Measurements from ENCODE around the gene KDM2A.
"Not testable (repeated sequence)": the region's sequence is repeated elsewhere in the genome, so short reads cannot be mapped to it uniquely, and the experiment has no call there.

Gene KDM2A

DNA sequence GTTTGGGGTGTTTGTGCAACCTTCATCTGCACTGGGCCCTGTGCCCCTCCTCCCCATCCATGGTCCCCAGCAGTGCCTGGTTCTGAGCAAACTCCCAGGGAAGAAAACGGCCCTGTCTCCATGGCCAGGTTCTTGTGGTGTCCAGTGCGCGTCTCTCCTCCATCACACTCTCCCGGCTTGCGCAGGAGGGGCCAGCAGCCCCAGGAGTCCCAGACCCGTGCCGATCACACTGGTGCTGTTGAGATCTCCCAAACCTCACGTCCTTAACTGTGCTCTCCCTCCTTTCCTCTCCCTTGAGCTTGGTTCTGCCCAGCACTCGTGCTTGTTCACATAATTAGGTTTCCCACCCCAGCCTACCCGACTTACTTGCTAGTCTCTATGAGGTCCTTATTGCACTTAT is 136.3 kb downstream of the KDM2A start:
- no peak for DNase-seq (ENCODE audit: low spot score)
- TF ChIP-seq, protein P1, sequence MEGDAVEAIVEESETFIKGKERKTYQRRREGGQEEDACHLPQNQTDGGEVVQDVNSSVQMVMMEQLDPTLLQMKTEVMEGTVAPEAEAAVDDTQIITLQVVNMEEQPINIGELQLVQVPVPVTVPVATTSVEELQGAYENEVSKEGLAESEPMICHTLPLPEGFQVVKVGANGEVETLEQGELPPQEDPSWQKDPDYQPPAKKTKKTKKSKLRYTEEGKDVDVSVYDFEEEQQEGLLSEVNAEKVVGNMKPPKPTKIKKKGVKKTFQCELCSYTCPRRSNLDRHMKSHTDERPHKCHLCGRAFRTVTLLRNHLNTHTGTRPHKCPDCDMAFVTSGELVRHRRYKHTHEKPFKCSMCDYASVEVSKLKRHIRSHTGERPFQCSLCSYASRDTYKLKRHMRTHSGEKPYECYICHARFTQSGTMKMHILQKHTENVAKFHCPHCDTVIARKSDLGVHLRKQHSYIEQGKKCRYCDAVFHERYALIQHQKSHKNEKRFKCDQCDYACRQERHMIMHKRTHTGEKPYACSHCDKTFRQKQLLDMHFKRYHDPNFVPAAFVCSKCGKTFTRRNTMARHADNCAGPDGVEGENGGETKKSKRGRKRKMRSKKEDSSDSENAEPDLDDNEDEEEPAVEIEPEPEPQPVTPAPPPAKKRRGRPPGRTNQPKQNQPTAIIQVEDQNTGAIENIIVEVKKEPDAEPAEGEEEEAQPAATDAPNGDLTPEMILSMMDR (IDR thresholded peaks at IDR 0.05; ENCODE audit: borderline replicate concordance, control extremely low read depth, extremely low read depth, insufficient read depth, missing control alignments): no peak
- in situ Hi-C loops (cut with MboI; ENCODE audit: low sequenced_read_pairs, unreplicated experiment): no loop called here

DNA sequence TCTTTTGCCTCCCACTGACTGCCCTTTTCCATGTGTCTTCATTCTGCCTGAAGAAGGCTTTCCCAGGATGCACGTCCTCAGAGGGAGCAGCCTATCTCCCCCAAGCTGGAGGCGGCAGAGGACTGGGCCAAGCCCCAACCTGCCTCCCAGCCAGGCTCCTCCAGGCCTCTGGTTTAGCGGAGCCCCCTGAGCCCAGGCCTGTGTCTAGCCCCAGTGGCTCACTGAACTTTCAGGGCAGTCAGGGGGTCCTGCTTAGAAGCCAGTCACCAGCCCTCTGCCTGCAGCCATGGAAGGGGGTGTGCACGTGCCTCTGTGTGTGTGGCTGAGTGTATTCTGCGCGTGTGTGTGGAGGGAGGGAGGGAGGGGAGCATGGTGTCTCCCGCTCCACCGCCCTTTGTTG is 136.8 kb downstream of the KDM2A start:
- TF ChIP-seq, protein P1 (IDR thresholded peaks at IDR 0.05; ENCODE audit: borderline replicate concordance, control extremely low read depth, extremely low read depth, insufficient read depth, missing control alignments): no peak
- in situ Hi-C loops (cut with MboI; ENCODE audit: low sequenced_read_pairs, unreplicated experiment): no loop called here
- DNase-seq (ENCODE audit: low spot score): no peak

DNA sequence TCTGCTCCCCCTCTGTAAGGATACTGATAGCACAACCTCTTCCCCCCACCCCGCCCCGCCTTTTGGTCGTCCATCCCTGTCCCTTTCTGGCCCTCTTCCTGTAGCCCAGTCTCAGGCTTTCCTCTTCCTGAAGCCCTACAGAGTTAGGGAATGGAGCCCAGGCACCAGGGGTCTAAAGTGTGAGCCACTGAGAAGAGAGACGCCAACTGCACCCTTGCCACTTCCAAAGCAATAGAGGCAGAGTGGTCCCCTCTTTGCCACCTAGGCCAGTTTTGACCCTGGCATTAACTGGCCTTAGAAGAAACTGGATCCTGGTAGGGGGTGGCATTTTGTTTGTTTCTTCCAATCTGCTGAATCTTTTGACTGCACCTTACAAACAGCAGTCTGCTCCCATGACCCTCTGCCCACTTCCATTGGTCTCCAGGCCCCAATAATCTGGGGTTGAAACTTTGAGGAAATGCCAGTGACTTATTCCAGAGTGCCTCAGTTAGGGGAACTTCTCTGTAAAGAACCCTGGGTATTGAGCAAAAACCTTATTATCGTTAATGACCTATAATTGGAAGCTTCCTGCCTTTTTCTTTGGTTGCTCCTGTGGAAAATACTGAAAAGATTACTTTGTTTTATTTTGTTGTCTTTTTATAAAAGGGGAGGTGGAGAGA is 137.5 kb downstream of the KDM2A start:
- no peak for DNase-seq (ENCODE audit: low spot score)
- TF ChIP-seq, protein P1 (IDR thresholded peaks at IDR 0.05; ENCODE audit: borderline replicate concordance, control extremely low read depth, extremely low read depth, insufficient read depth, missing control alignments): no peak
- in situ Hi-C loops (cut with MboI; ENCODE audit: low sequenced_read_pairs, unreplicated experiment): no loop called here

DNA sequence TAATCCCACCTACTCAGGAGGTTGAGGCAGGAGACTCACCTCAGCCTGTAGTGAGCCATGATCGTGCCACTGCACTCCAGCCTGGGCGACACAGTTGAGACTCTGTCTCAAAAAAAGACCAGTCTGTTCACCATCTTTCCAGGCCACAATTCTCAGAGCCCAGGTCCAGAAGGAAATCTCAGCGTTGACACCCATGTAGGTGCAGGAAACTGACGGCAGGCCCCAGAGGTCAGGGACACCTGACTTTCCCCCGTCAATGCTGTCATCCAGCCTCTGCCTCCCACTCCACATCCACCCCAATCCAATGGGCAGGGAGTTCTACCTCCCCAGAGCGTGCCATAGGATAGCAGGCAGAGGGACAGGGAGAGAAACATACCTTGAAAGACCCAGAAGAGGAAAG is 141.3 kb downstream of the KDM2A start:
- TF ChIP-seq, protein P1 (IDR thresholded peaks at IDR 0.05; ENCODE audit: borderline replicate concordance, control extremely low read depth, extremely low read depth, insufficient read depth, missing control alignments): no peak
- no peak for DNase-seq (ENCODE audit: low spot score)
- in situ Hi-C loops (cut with MboI; ENCODE audit: low sequenced_read_pairs, unreplicated experiment): loop anchor here (5.0 to 10.0 kb wide), 2 partner anchors 52 to 124 kb away; no protein-coding TSS in a partner anchor

DNA sequence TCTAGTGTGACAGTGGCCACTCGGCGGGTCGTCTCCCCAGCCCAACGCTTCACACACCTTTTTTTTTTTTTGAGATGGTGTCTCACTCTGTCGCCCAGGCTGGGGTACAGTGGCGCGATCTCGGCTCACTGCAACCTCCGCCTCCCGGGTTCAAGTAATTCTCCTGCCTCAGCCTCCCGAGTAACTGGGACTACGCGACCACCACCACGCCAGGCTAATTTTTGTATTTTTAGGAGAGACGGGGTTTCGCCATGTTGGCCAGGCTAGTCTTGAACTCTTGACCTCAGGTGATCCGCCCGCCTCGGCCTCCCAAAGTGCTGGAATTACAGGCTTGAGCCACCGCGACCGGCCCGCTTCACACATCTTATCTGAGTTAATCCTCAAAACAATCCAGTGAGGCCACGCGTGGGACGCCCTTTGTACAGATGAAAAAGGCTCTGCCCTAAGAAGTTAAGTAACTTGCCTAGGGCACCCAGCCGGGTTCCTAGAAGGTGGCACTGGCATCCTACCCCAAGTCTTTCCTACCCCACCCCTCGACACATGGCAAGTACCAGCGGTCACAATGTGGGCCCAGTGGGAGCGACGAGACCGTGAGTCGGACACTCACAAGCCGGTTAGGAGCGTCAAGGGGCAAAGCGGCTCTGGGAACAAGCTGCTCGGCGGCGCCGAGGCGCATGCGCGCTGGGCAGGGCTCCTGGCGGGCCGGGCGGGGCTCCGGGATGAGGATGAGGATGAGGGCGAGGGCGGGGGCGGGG is 142.0 kb downstream of the KDM2A start:
- not testable (repeated sequence) for DNase-seq (ENCODE audit: low spot score)
- in situ Hi-C loops (cut with MboI; ENCODE audit: low sequenced_read_pairs, unreplicated experiment): loop anchor here (5.0 to 10.0 kb wide), 2 partner anchors 51 to 124 kb away; no protein-coding TSS in a partner anchor

DNA sequence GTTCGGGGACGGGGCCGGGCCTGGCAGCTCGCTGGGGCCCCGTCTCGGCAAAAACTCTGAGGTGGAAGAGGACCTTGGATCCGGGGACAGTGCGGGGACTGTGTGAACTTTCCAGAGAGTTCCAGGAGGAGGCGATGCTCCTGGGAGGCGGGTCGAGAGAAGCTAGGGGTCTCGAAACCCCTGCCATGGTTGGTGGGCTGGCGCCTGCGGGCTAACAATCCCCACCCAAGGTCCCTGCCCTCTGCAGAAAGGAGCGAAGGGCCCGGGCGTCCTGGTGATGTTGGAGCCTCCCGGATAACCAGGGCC is 142.5 kb downstream of the KDM2A start:
- no peak for DNase-seq (ENCODE audit: low spot score)
- in situ Hi-C loops (cut with MboI; ENCODE audit: low sequenced_read_pairs, unreplicated experiment): loop anchor here (5.0 to 10.0 kb wide), 2 partner anchors 51 to 123 kb away; no protein-coding TSS in a partner anchor
- TF ChIP-seq, protein P1 (IDR thresholded peaks at IDR 0.05; ENCODE audit: borderline replicate concordance, control extremely low read depth, extremely low read depth, insufficient read depth, missing control alignments): no peak
